Measurements from ENCODE around the gene ARAP2.

Gene ARAP2

GRCh38 chr4:36027203-36027602 lies 217.1 kb downstream of the ARAP2 start:
- Histone ChIP-seq H3K27ac (ENCODE audit: insufficient read depth, low read depth, low read length, poor library complexity, severe bottlenecking) (no peak overlapping the region), H3K9me3 (ENCODE audit: control insufficient read depth, low read length) (no peaks in the 10 kb centered on the region), H3K4me1 (ENCODE audit: control insufficient read depth, insufficient read depth, low read length) (peaks cover 12% of the 10 kb centered on the region), H3K4me3 (ENCODE audit: insufficient read depth, low read depth, low read length) (no peak overlapping the region), H3K27me3 (ENCODE audit: control insufficient read depth, insufficient read depth, low read length, poor library complexity, severe bottlenecking) (no peaks in the 10 kb centered on the region), H3K36me3 (ENCODE audit: control insufficient read depth, insufficient read depth, low read length) (no peaks in the 10 kb centered on the region)
- 22 to 29% methylated on average over 5 of the region's 5 CpGs for WGBS, 2 experiments

- 49 to 54% methylated on average over 6 of the region's 6 CpGs for WGBS, 2 experiments
- Histone ChIP-seq H3K9me3 (ENCODE audit: control insufficient read depth, low read length) (no peaks in the 10 kb centered on the region), H3K27ac (ENCODE audit: insufficient read depth, low read depth, low read length, poor library complexity, severe bottlenecking) (no peak overlapping the region), H3K27me3 (ENCODE audit: control insufficient read depth, insufficient read depth, low read length, poor library complexity, severe bottlenecking) (no peaks in the 10 kb centered on the region), H3K4me3 (ENCODE audit: insufficient read depth, low read depth, low read length) (no peak overlapping the region), H3K4me1 (ENCODE audit: control insufficient read depth, insufficient read depth, low read length) (peaks cover 12% of the 10 kb centered on the region), H3K36me3 (ENCODE audit: control insufficient read depth, insufficient read depth, low read length) (no peaks in the 10 kb centered on the region)
Observed at GRCh38 chr4:36026348-36026880, 217.9 kb downstream of the ARAP2 start.

DNA sequence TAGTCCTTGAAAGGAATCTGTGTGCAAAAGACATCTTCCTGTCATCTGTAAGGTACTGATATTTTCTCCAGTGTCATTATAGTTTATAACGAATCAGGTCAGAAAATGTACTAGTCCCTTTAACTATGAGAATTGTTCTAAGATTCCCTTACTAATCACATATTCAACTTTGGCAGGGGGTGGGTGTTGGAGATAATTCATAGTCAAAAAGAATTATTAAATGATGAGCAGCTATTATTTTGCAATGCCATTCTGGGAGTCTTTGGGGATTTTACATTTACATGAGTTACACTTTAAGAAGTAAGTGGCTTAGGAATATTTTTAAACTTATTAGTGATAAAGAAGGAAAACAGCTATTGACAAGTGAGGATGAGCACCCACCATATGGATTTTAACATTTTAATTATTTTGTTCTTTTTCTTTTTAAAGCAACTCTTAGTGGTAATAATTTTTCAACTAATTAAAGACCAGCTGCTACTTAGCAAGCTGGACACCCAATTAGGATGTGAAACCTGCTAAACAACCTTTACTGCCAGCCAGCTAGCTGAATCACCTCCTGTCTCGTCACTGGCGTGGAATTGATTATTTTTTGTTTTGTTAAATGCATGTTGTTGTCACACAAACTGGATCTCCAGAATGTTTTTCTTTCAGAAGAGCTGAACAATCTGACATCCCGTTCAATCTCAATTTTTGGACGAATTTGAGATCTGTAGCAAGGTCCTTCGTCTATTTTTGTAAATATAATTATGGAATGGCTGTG lies 219.2 kb downstream of the ARAP2 start:
- Histone ChIP-seq H3K36me3 (ENCODE audit: control insufficient read depth, insufficient read depth, low read length) (no peaks in the 10 kb centered on the region), H3K4me1 (ENCODE audit: control insufficient read depth, insufficient read depth, low read length) (peaks cover 12% of the 10 kb centered on the region), H3K4me3 (ENCODE audit: insufficient read depth, low read depth, low read length) (no peak overlapping the region), H3K9me3 (ENCODE audit: control insufficient read depth, low read length) (no peaks in the 10 kb centered on the region), H3K27ac (ENCODE audit: insufficient read depth, low read depth, low read length, poor library complexity, severe bottlenecking) (no peak overlapping the region), H3K27me3 (ENCODE audit: control insufficient read depth, insufficient read depth, low read length, poor library complexity, severe bottlenecking) (no peaks in the 10 kb centered on the region)
- 86 to 90% methylated on average over 5 of the region's 6 CpGs for whole genome bisulfite sequencing, 2 experiments

DNA sequence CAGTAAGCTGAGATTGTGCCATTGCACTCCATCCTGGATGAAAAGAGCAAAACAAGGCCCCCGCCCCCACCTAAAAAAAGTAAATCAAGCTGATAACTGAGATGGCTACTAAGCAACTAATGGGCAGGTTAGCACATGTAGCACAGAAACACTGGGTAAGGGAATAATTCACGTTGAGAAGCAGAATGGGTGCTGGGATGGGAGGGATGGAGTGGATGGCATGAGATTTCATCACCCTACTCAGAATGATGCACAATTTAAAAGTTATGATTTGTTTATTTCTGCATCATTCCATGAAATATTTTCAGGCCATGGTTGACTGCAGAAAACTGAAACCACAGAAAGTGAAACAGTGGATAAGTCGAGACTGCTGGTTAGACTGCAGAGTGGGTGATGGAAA lies 224.0 kb downstream of the ARAP2 start:
- no peak overlapping the region for H3K4me3 ChIP-seq (ENCODE audit: insufficient read depth, low read depth, low read length)
- no peaks in the 10 kb centered on the region for H3K27me3 ChIP-seq (ENCODE audit: control insufficient read depth, insufficient read depth, low read length, poor library complexity, severe bottlenecking)
- no peaks in the 10 kb centered on the region for H3K9me3 ChIP-seq (ENCODE audit: control insufficient read depth, low read length)
- no peaks in the 10 kb centered on the region for H3K4me1 ChIP-seq (ENCODE audit: control insufficient read depth, insufficient read depth, low read length)
- H3K36me3 ChIP-seq (ENCODE audit: control insufficient read depth, insufficient read depth, low read length) = no peaks in the 10 kb centered on the region
- 88 to 94% methylated on average over 3 of the region's 3 CpGs for WGBS, 2 experiments
- H3K27ac ChIP-seq (ENCODE audit: insufficient read depth, low read depth, low read length, poor library complexity, severe bottlenecking) = no peak overlapping the region
